Activated effector memory CD4-positive, alpha-beta T cell treated with Interleukin-2 at 50 U/mL for 16 hours (primary cell): ENCODE results near the gene TMEM219.
A peak's percentile ranks its signal among the peaks of the same experiment; 100 is the strongest.

Source experiments
- DNase-seq: peaks from one replicate; pipeline ENCODE4 v3.0.0-alpha.2; 2020

TMEM219 gene

DNA sequence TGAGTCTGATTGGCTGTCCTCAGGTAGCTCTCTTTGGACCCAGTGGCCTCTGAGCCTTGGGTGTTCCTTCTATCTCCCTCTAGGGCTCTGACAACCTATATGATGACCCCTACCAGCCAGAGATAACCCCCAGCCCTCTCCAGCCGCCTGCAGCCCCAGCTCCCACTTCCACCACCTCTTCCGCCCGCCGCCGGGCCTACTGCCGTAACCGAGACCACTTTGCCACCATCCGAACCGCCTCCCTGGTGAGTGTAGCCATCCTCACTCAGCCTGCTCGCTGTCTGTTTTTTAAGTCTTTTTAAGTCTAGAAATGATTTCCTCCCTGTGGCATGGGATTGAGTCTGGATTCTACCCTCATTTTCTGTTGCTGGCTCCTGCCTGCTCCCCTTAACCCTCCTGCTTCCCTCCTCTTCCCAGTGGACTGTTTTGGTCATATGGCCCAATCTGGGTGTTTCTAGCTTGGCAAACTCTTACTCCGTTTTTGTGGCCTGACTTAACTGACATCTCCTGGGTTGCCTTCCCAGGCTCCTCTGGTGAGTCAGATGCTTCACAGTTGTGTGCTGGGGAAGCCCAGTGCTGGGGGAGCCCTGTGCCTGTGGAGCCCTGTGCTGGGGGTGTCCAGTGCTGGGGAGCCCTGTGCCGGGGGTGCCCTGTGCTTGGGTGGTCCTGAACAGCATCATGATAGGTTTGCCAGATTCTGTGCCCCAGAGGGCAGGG is 21.7 kb downstream of the TMEM219 start:
- DNase-seq = no peak

- no peak for DNase-seq
These were observed 22.4 kb downstream of the TMEM219 start for GRCh38 chr16:29984137-29984763.

- no peak for DNase-seq
These were observed 22.9 kb downstream of the TMEM219 start for GRCh38 chr16:29984764-29985147.

DNA sequence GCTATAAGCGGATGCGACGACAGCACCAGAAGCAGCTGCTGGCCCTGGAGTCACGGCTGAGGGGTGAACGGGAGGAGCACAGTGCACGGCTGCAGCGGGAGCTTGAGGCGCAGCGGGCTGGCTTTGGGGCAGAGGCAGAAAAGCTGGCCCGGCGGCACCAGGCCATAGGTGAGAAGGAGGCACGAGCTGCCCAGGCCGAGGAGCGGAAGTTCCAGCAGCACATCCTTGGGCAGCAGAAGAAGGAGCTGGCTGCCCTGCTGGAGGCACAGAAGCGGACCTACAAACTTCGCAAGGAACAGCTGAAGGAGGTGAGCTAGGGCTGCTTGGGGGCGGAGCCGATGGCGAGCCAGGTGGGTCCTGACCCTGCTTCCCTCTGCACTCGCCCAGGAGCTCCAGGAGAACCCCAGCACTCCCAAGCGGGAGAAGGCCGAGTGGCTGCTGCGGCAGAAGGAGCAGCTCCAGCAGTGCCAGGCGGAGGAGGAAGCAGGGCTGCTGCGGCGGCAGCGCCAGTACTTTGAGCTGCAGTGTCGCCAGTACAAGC is 23.5 kb downstream of the TMEM219 start:
- no peak for DNase-seq

DNA sequence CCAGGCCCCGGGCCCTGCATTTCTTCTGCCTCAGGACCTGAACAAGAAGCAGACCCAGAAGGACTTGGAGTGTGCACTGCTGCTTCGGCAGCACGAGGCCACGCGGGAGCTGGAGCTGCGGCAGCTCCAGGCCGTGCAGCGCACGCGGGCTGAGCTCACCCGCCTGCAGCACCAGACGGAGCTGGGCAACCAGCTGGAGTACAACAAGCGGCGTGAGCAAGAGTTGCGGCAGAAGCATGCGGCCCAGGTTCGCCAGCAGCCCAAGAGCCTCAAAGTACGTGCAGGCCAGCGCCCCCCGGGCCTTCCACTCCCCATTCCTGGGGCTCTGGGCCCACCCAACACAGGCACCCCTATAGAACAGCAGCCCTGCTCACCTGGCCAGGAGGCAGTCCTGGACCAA is 24.4 kb downstream of the TMEM219 start:
- no peak for DNase-seq

GRCh38 chr16:29986931-29987330 is 25.1 kb downstream of the TMEM219 start:
- DNase-seq = no peak

- no peak for DNase-seq
These were observed 25.6 kb downstream of the TMEM219 start for GRCh38 chr16:29987371-29988085.

GRCh38 chr16:29988346-29989075 is 26.6 kb downstream of the TMEM219 start:
- DNase-seq = no peak

DNA sequence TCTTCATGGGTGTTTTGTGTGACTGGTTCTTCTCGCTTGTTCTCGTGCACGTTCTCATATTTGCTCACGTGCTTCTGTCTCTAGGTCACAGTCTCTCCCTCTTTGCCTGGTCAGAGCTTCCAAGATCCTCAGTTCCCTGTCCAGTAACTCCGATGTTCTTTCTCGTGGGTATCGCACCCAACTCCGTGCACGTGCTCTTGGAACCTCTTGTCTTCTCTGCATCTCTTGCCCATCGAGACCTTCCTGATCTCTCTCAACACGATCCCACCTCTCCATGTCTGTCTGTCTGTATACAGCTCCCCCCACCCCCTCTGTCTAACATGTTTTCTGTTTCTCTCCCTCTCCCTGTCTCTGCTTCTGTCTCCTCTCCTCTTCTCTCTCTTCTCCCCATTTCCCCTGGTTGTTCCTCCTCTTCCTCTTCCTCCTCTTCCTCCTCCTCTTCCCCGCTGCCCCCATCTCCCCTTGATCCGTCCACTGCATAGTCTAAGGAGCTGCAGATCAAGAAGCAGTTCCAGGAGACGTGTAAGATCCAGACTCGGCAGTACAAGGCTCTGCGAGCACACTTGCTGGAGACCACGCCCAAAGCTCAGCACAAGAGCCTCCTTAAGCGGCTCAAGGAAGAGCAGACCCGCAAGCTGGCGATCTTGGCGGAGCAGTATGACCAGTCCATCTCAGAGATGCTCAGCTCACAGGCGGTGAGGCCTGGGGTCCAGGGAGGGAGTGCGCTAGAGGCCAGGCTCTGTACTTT is 27.4 kb downstream of the TMEM219 start:
- no peak for DNase-seq

DNA sequence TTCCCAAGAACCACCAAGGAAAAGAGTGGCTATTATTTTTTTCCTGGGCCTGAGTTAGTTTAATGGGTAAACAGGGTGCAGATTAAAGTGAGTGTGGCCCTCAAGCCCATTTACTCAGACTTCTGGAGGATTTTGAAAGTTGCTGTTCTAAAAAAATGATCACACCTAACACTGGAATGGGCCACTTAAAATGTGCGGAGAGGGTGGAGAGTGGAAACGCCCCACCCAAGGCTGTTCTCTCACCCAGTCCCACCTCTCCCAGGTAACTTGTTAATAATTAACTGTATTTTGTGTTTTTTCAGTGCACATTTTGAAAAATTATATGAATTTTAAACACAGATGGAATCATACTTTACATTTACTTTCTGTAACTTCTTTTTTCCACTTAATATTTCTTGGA is 28.2 kb downstream of the TMEM219 start:
- DNase-seq = no peak

GRCh38 chr16:29990883-29991570 is 29.1 kb downstream of the TMEM219 start:
- no peak for DNase-seq

GRCh38 chr16:29991571-29991904 is 29.7 kb downstream of the TMEM219 start:
- no peak for DNase-seq

GRCh38 chr16:29992344-29992967 is 30.6 kb downstream of the TMEM219 start:
- no peak for DNase-seq

DNA sequence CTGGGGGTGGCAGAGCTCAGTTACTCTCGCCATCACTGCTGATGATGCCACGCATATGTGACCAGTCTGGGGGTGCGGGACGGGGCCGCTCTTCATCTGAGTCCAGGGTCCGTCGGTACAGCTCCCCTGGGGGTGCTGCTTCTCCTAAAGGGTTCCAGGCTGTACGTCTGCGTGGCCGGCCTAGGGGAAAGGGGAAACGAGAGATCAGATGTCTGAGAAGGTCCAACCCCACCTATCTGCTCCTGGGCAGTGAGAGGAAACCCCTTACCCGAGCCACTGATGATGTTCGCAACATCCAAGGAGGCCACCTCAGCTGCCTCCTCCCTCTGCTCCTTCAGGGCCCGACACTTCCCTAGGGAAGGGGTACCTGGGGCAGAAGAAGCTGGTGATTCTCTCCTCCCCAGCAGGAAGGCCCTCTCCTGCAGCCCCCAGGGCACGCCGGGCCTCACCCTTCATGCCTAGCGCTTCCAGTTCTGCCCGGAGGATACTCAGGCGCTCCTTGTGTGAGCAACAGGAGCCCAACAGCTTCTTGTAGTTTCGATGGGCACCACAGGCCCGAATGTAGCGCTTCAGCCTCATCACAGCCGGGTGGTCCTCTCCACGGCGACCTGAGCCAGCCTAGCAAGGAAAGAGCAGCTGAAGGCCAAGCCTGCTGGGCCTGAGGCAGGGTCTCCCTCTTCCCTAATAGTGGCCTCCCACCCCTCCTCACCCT is 31.5 kb downstream of the TMEM219 start:
- no peak for DNase-seq

DNA sequence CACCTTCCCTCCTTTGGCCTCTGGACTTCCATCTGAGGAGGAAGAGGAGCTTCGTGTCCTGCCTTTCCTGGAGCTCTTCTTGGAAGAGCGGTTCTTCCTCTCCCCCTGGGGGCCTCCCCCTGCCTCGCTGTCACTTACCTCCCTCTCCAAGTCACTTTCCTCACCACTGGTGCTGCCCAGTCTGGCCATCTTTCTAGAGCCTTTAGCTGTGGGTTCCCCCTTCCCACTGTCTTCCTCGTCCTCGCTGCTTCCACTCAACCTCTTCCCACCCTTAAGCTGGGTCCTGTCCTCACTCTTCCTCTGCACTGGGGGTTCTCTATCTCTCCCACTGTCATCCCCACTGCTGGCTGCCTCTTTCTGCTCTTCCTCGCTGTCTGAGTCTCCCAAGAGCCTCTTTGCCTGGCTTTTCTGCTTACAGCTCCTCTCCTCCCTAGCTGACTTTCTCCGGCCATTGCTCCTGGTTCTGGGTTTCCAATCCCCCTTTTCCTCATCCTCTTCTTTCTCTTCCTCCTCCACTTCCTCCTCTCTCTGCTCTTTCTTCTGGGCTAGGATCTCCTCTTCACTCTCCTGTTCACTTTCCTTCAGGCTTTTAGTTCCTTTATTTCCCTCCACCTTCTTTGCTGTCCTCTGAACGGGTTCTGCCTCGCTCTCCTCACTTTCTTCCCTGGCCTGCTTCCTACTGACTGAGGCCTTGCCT is 32.2 kb downstream of the TMEM219 start:
- no peak for DNase-seq

DNA sequence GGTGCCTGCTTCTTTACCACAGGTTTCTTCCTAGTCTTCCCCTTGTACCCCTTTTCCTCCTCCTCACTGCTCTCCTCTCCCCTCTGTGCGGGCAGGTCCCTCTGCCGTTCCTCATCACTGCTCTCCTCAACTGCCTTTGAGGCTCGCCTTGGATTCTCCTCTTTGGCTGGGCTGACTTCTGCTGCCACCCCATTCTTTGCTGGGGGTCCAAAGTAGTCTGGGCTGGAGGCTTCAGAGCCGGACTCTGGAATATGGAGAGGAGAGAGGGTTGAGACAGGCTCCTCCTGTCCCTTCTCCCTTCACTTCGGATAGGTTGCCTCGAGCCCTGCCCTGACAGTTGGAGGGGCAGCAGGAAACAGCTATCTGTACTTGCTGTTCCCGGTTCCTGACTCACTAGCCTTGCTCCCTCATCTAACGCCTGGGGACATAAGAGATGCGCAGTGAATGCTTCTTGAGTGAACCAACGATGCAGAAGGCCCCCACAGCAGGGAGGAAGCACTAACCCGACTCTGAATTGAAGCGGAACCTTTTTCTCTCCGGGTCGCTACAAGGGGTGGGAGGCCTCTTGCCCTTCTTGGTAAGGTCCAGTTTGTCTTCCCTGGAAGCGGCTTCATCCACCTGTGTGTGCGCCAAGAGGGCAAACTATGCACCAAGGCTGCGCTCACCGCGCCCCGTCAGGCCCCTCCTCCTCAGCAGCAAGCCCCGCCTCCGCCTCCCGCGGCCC is 32.9 kb downstream of the TMEM219 start:
- DNase-seq = peak; percentile 66

DNA sequence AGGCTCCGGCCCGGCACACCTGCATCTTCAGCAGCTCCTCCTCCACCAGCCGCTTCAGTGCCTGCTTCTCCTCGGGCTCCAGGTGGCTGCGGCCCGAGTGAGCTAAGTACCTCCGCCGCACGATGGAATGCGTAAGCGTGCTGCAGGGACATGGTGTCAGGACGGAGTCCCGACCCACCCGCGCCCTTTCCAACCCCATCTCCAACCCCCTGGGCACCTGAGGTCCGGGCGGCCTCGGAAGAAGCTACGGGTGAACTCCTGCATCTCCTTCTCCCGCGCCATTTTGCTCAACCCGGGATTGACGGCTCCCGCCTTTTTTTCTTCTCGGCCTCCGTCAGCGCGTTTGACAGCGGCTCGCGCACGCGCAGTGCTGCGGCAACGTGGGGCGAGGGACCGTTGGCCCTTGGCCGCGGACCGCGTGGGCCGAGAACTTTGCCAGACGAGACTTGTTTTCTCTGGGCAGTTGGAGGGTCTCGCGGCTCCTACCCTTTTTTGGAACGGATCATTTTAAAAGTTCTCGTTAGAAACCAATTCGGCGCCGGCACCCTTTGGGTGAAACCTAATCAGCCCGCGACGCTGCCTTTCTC is 33.5 kb downstream of the TMEM219 start, which contains the start of gene HIRIP3:
Gene HIRIP3 (minus strand): TSS at position 294 of the 587 bp plus-strand sequence. CDS start 12 bp downstream, at position 282.
- DNase-seq = peak; percentile 78

DNA sequence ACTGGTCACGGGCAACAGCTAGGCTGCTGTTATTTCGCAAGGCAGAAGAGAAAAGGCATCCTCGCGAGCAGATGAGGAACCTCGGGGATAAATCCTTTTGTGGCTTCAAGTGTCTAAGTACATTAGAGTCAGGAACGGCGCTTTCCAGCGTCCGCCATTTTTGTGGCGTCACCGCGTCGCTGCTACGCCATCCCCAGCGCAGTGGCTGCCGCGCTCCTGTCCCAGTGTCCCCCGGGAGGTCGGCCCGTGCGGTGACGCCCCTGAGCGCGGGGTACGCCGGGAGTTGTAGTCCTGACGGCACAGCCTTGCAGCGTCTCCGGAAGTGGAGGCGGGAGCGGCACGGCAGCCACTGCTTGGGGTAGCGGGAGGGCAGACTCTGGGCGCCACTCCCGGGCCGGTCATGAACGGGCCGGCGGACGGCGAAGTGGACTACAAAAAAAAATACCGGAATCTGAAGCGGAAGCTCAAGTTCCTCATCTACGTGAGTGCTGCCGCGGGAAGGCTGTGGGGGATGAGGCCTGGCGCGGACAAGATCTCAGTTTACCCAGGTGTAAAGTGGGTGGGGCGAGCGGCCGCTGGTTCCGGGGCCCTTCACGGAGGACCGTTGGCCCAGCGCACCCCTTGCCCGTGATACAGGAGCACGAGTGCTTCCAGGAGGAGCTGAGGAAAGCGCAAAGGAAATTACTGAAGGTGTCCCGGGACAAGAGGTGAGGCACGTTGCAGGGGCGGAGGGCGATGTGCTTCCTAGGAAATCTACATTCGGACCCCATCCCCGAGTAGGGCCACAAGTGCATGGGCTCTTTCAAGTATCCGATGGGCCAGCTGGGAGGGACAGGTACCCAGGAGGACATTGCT is 34.3 kb downstream of the TMEM219 start, which contains the start of gene INO80E:
Gene INO80E (plus strand): TSS at position 331 of the 855 bp plus-strand sequence. CDS start 70 bp downstream, at position 401.
- DNase-seq = peak; percentile 99
